SH-SY5Y (cell line): ENCODE measurements around the gene N4BP2.

ENCODE experiments used
- GATA2 ChIP-seq: IDR thresholded peaks from 2 replicates; pipeline ENCODE4 v1.6.1; 2011; ENCODE audit warnings: mild to moderate bottlenecking, low read depth, low read length
- GATA3 ChIP-seq: IDR thresholded peaks from 2 replicates; pipeline ENCODE4 v1.6.1; 2011; ENCODE audit warnings: low read depth, mild to moderate bottlenecking, low read length, moderate library complexity

Gene N4BP2

GRCh38 chr4:40132816-40133215, 76.2 kb downstream of the N4BP2 start:
- TF ChIP-seq GATA2 (no peak), GATA3 (no peak)

- TF ChIP-seq GATA2 (no peak), GATA3 (no peak)
These were observed 77.7 kb downstream of the N4BP2 start for GRCh38 chr4:40134206-40134917.

- no peak for TF ChIP-seq GATA2
- TF ChIP-seq GATA3, result no peak
These were observed 83.5 kb downstream of the N4BP2 start for GRCh38 chr4:40140196-40140595.

GRCh38 chr4:40143926-40144508, 87.4 kb downstream of the N4BP2 start:
- TF ChIP-seq GATA3 (no peak), GATA2 (no peak)

- TF ChIP-seq GATA3 (no peak), GATA2 (no peak)
These were observed 88.1 kb downstream of the N4BP2 start for GRCh38 chr4:40144716-40145115.

GRCh38 chr4:40149960-40150385, 93.3 kb downstream of the N4BP2 start:
- no peak for TF ChIP-seq GATA2
- no peak for TF ChIP-seq GATA3

- TF ChIP-seq GATA3, result no peak
- no peak for TF ChIP-seq GATA2
These were observed 94.3 kb downstream of the N4BP2 start for GRCh38 chr4:40150932-40151331.

- TF ChIP-seq GATA2, result no peak
- TF ChIP-seq GATA3, result no peak
These were observed 96.0 kb downstream of the N4BP2 start for GRCh38 chr4:40152637-40153036.

GRCh38 chr4:40157436-40157835, 100.8 kb downstream of the N4BP2 start:
- TF ChIP-seq GATA3, result no peak

- TF ChIP-seq GATA3 (no peak), GATA2 (no peak)
These were observed 103.6 kb downstream of the N4BP2 start for GRCh38 chr4:40160258-40160657.

- TF ChIP-seq GATA2 (no peak), GATA3 (no peak)
These were observed 107.8 kb downstream of the N4BP2 start for GRCh38 chr4:40164459-40164858.

GRCh38 chr4:40165916-40166315, 109.3 kb downstream of the N4BP2 start:
- TF ChIP-seq GATA2 (no peak), GATA3 (no peak)

GRCh38 chr4:40168070-40168469, 111.4 kb downstream of the N4BP2 start:
- TF ChIP-seq GATA3, result no peak
- TF ChIP-seq GATA2, result no peak

GRCh38 chr4:40170588-40170987, 113.9 kb downstream of the N4BP2 start:
- TF ChIP-seq GATA3 (no peak), GATA2 (no peak)

- no peak for TF ChIP-seq GATA3
- no peak for TF ChIP-seq GATA2
These were observed 116.8 kb downstream of the N4BP2 start for GRCh38 chr4:40173470-40173875.
